NCI-H1092 treated with DMSO at 0.1 percent for 48 hours (cell line): ENCODE measurements around the gene NT5DC4.

Source experiments
- DNase-seq: peaks from one replicate; lab custom pipeline; 2025; lab: John Stamatoyannopoulos, UW

Gene NT5DC4

GRCh38 chr2:112784199-112785189 is 63.7 kb downstream of the NT5DC4 start, which contains the start of gene IL1A:
TSS of gene IL1A (minus strand) at chr2:112784493. CDS start at chr2:112783770, 723 bp downstream.
- DNase-seq: no peak

GRCh38 chr2:112787294-112787693 is 66.5 kb downstream of the NT5DC4 start:
- DNase-seq: no peak

GRCh38 chr2:112787729-112788393 is 67.0 kb downstream of the NT5DC4 start:
- DNase-seq: no peak

- DNase-seq: no peak
Measured at GRCh38 chr2:112788653-112789052, 67.8 kb downstream of the NT5DC4 start.
